Heart left ventricle (tissue), 16 donors: ENCODE data around the gene CCDC183. TPM values are rescaled to one million over a fixed set of nuclear protein-coding genes. Genes with fewer than 3 reads are reported as not detected.

Experiments
- ATAC-seq, 4 donors: fragments of 200-7000 bp; cut with Tn5 transposase; one replicate each; pipeline ENCODE4 v1.9.1; 2020 to 2022; ENCODE audit warnings: moderate library complexity in 4 of 4, mild to moderate bottlenecking in 3 of 4, moderate number of reproducible peaks in 1 of 4
- DNase-seq, 5 donors: peaks; one replicate each; pipeline ENCODE4 v3.0.0-alpha.2; 2020
- H3K27ac ChIP-seq, 12 donors: fragments of 200-600 bp; sonication (generic) in 4 of 12; one replicate each; pipeline versions ENCODE4 v1.5.0 to v1.8.0; 2016 to 2022; ENCODE audit warnings: mild to moderate bottlenecking in 2 of 12
- H3K27me3 ChIP-seq, 9 donors: fragments of 200-600 bp; sonication (generic) in 2 of 9; one replicate each; pipeline versions ENCODE4 v1.5.1 to v1.8.0; 2016 to 2022; ENCODE audit warnings: mild to moderate bottlenecking in 3 of 9
- H3K36me3 ChIP-seq, 9 donors: fragments of 200-600 bp; sonication (generic) in 2 of 9; one replicate each; pipeline versions ENCODE4 v1.5.0 to v1.8.0; 2018 to 2022; ENCODE audit warnings: mild to moderate bottlenecking in 2 of 9
- H3K4me1 ChIP-seq, 12 donors: fragments of 200-600 bp; sonication (generic) in 4 of 12; one replicate each; pipeline versions ENCODE4 v1.5.0 to v1.8.0; 2016 to 2022; ENCODE audit warnings: mild to moderate bottlenecking in 3 of 12
- H3K4me3 ChIP-seq, 12 donors: fragments of 200-600 bp; sonication (generic) in 4 of 12; one replicate each; pipeline versions ENCODE4 v1.5.0 to v1.8.0; 2017 to 2022; ENCODE audit warnings: mild to moderate bottlenecking in 9 of 12, moderate library complexity in 4 of 12
- H3K9me3 ChIP-seq, 12 donors: fragments of 200-600 bp; sonication (generic) in 4 of 12; one replicate each; pipeline versions ENCODE4 v1.5.0 to v1.8.0; 2016 to 2022; ENCODE audit warnings: mild to moderate bottlenecking in 1 of 12
- POLR2A ChIP-seq, 2 donors: fragments of 450-650 bp; IDR thresholded peaks; one replicate each; pipeline ENCODE4 v1.6.1; 2017; ENCODE audit warnings: antibody characterized with exemption in 2 of 2, mild to moderate bottlenecking in 2 of 2, moderate library complexity in 2 of 2
- WGBS, 4 donors: extraction: QIAGEN DNeasy Blood & Tissue Kit in 2 of 4; methylation state at CpG; one replicate each; pipeline versions ENCODE4 v1.1.5 to v1.1.7; 2013 to 2018; 5-methylcytosine and 5-hydroxymethylcytosine counted together
- intact Hi-C, 10 donors: fragments of 100-400 bp; cut with DNase I; formaldehyde crosslinking; loops; one replicate each; pipeline versions ENCODE4 v1.11.1 to v1.14.2; 2022
- polyA plus RNA-seq, 2 donors: library from polyadenylated mRNA; stranded (reverse); fragments of 200-250 nt; gene quantifications; one replicate each; pipeline ENCODE4 v1.2.3, GENCODE V29; 2013
- total RNA-seq, 9 donors: library from RNA; depleted of rRNA in 2 of 9; stranded (reverse); fragments of >200 nt in 2 of 9; fragmentation: NEBNext Ultra II Directional in 3 of 9; extraction: Animal tissue kit (Norgen Biotek cat#: 25700) in 3 of 9; gene quantifications; one replicate each; pipeline versions ENCODE4 v1.1.0 to v1.2.4, GENCODE V29; 2016 to 2023
- TF ChIP-seq, protein P1 (sequence below), 12 donors: fragments of 200-600 bp; sonication (generic) in 4 of 12; IDR thresholded peaks; one replicate each; pipeline versions ENCODE4 v1.5.0 to v1.8.0; 2018 to 2022; ENCODE audit warnings: antibody characterized with exemption in 12 of 12, mild to moderate bottlenecking in 5 of 12
- donor health status: ischemic (EF 13 %, LVEDD 7.1; RV severe dilation, severe dysfunction).
- donor health status: healthy with polysubstance abuse.
- donor health status: DM: no; HTN: yes; CAD: no.
- donor health status: DM: no; HTN: no; CAD: no.
- donor health status: ischemic (EF 25% LVEDD 6.9; RV normal size, moderate dysfunction).
- donor health status: ischemic (EF 25% LVEDD 5.7; RV mildly dilated, moderate dysfunction).
- donor health status: healthy.
- donor health status: DM: yes; HTN: yes; CAD: no.
- donor health status: ischemic (EF 35%, LVEDD 5.7; RV mildly dilated, moderate dysfunction).
- donor health status: nonischemic (EF 11% LVEDD 7.7; RV severe dilation, severe dysfunction).
- donor health status: DM: yes; HTN: yes; CAD: no.
- donor health status: PGD.
- donor health status: ischemic (EF 29% LVEDD 5.4; RV normal size, mild dysfunction).
- donor health status: nonischemic (EF 23%, LVEDD 6.1; RV moderate dilation, normal function).

Gene CCDC183
- total and polyA plus RNA-seq, 11 donors, result 0.32 to 4.7 (median 1.4) TPM

DNA sequence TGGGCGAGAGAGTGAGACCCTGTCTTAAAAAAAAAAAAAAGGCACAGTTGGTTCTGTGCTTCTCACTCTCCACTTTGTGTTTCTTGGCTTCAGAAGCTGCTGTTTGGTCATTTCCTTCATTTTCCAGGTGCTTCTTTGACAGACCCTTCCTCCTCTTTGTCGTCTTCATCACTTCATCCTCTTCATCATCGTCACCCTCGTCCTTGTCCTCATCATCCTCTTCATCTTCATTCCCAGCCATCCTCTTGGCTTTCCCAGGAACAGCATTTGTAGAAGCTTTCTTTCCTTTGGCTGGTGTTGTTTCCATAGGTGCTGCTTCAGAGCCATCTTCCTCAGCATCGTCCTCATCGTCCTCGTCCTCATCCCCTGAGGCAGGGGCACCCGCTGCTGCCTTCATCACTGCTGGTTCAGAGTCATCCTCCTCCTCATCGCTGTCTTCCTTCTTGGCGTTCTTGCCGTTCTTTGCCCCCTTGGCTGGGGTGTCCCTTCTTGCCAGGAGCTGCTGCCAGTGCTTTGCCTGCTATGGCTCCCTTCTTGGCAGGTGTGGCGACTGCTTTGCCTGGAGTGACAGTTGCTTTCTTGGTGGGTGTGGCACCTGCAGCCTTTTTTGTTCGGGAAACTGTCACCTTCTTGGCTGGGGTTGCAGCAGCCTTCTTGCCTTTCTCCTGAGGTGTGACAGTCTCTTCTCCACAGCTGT is 18.7 kb downstream of the CCDC183 start:
- Histone ChIP-seq H3K4me1 (peaks cover 0 to 17% (median 11%) of the 10 kb centered on the region in 12 donors), H3K9me3 (no peaks in the 10 kb centered on the region), H3K27me3 (no peaks in the 10 kb centered on the region), H3K4me3 (no peak overlapping the region), H3K27ac (no peak overlapping the region), H3K36me3 (peaks cover 0 to 46% (median 23%) of the 10 kb centered on the region in 9 donors)
- no peak for ATAC-seq
- 92 to 94% (median 94%) methylated on average over 13 of the region's 13 CpGs for WGBS, 4 donors
- intact Hi-C loops, result loop anchor here in 1 of 10 donors (2.0 kb wide), 1 partner anchor 46 kb away; no protein-coding TSS in a partner anchor
- no peak for TF ChIP-seq POLR2A (IDR thresholded peaks at IDR 0.05)
- TF ChIP-seq, protein P1, sequence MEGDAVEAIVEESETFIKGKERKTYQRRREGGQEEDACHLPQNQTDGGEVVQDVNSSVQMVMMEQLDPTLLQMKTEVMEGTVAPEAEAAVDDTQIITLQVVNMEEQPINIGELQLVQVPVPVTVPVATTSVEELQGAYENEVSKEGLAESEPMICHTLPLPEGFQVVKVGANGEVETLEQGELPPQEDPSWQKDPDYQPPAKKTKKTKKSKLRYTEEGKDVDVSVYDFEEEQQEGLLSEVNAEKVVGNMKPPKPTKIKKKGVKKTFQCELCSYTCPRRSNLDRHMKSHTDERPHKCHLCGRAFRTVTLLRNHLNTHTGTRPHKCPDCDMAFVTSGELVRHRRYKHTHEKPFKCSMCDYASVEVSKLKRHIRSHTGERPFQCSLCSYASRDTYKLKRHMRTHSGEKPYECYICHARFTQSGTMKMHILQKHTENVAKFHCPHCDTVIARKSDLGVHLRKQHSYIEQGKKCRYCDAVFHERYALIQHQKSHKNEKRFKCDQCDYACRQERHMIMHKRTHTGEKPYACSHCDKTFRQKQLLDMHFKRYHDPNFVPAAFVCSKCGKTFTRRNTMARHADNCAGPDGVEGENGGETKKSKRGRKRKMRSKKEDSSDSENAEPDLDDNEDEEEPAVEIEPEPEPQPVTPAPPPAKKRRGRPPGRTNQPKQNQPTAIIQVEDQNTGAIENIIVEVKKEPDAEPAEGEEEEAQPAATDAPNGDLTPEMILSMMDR (IDR thresholded peaks at IDR 0.05), result no peak
- no peak for DNase-seq

DNA sequence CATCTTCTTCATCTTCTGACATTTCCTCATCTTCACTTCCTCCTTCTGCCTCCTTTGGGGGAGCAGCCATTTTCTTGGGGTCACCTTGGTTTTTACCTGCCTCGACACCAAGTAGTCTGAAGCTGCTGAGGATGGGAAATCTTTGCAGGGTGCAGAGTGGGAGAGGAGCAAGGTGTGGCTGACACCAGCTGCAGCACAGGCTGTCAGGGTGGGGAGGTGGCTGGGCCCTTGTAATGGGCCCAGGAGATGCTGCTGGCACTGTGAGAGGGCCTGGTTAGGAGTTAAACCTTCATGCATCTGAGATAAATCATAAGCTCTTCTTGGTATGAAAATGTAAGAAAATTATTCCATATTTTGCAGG is 19.3 kb downstream of the CCDC183 start:
- no peak for DNase-seq
- H3K27me3 ChIP-seq, result no peaks in the 10 kb centered on the region
- H3K36me3 ChIP-seq, result peaks cover 0 to 41% (median 23%) of the 10 kb centered on the region in 9 donors
- peaks cover 0 to 12% (median 6%) of the 10 kb centered on the region in 12 donors for H3K4me1 ChIP-seq
- 0 to 64% (median 47%) methylated on average over 1 of the region's 1 CpG for WGBS, 4 donors
- no peaks in the 10 kb centered on the region for H3K9me3 ChIP-seq
- intact Hi-C loops, result loop anchor here in 1 of 10 donors (2.0 kb wide), 1 partner anchor 45 kb away; no protein-coding TSS in a partner anchor
- no peak overlapping the region for H3K27ac ChIP-seq
- H3K4me3 ChIP-seq, result no peak overlapping the region
- no peak for TF ChIP-seq POLR2A (IDR thresholded peaks at IDR 0.05)
- TF ChIP-seq, protein P1 (IDR thresholded peaks at IDR 0.05), result no peak
- no peak for ATAC-seq

DNA sequence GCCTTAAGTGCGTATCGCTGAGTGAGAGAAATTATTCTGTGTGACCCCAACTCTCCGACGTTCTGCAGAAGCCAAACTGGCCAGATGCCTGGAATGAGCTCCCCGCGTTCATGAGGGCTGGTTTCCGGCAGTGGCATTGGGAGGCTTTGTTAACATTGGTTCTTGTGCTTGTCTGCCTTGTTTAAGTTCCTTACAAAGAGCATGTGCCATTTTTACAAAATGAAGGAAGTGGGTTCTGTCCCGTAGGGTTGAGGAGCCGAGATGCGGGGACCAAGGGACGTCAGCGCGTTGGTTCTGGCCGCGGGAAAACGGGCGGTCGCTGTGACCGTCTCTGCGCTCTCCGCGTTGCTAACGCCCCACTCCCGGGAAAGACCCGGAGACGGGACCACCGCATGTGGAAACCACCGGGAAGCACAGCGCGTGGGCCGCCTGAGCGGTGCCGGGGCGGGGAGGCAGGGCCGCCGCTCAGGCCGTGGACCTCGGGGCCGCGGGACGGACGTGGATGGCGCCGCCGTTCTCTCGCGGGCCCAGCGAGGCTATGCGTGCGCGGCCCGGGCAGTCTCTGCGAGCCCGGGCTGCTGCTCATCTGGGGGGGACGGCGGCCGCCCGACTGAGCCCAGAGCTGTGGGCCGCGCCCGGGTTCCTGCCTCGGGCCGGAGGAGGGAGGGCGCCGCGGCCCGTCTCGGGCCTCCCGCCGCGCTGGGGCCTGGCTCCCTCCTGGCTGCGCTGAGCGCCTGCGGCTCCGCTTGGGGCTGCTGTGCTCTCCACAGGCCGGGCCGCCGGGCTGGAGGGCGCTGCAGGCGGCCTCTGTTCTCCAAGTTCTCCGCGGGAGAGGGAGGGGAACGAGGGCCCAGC is 25.1 kb downstream of the CCDC183 start:
- intact Hi-C loops, result no loop called here
- H3K36me3 ChIP-seq, result peaks cover 0 to 39% (median 31%) of the 10 kb centered on the region in 9 donors
- ATAC-seq (peak in 3 of 4 donors; percentile 63 to 72 (median 70)), DNase-seq (peak in 1 of 5 donors; percentile 21)
- H3K27me3 ChIP-seq, result no peaks in the 10 kb centered on the region
- H3K4me3 ChIP-seq, result peak overlapping the region in 11 of 12 donors; percentile 6 to 61 (median 50)
- 12 to 29% (median 22%) methylated on average over 48 to 83 of the region's 83 CpGs for WGBS, 4 donors
- TF ChIP-seq, protein P1 (IDR thresholded peaks at IDR 0.05), result peak in 1 of 12 donors; percentile 9
- TF ChIP-seq POLR2A (IDR thresholded peaks at IDR 0.05), result no peak
- no peaks in the 10 kb centered on the region for H3K9me3 ChIP-seq
- peak overlapping the region in 4 of 12 donors; percentile 4 to 59 (median 26) for H3K27ac ChIP-seq
- H3K4me1 ChIP-seq, result peaks cover 0 to 18% (median 11%) of the 10 kb centered on the region in 12 donors
